Stimulated activated CD4-positive, alpha-beta T cell treated with anti-CD3 and anti-CD28 coated beads, TNF-alpha, amount 100 ng/mL, for 24 hours (primary cell): Measurements from ENCODE around the gene STPG2.

Source experiments
- DNase-seq, 3 experiments: peaks; one replicate each; pipeline ENCODE4 v3.0.0-alpha.2; 2020; ENCODE audit warnings: low read depth in 3 of 3

Gene STPG2

DNA sequence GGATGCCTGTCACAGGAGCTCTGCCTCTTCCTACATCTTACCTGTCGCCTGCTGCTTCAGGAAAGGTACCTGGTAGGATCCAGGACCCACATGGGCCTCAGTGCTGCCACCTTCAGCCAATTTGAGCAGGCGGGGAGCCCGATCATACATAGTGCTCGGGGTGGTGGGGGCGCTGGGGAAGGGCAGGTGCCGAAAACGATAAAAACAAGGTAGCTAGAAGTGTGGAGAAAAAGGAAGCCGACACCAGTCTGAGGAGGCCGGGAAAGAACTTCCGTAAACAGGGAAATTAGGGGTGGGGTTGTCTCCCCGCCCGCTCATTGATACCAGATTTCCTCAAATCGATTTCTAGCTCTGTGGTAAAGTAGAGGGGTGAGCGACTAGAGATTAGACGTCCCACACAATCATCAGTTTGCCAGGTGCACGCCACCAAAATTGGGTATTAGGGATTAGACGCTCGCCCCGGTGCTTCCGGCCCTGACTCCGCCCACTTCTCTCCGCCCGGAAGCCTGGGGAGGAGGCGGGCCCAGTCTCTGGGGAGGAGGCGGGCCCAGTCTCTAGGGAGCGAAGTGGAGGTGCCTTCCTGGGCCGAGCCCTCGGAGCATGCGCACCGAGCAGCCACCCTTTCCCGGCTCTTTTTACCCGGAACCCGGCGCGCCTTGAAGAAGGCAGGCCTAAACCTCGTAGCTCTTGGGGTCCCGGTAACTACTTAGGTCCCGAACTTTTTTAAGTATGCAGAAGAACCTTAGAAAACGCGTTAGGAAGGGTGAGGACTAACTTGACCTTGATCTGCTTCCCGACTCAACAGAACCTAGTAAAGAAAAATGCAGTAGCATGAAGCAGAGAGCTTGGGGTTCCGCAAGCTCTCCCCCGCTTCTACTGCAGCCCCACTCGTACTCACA is at the start of gene STPG2:
TSS of gene STPG2 (minus strand) at position 476 of the 899 bp plus-strand sequence.
- DNase-seq, result peak; percentile 88 to 92 (median 91)

DNA sequence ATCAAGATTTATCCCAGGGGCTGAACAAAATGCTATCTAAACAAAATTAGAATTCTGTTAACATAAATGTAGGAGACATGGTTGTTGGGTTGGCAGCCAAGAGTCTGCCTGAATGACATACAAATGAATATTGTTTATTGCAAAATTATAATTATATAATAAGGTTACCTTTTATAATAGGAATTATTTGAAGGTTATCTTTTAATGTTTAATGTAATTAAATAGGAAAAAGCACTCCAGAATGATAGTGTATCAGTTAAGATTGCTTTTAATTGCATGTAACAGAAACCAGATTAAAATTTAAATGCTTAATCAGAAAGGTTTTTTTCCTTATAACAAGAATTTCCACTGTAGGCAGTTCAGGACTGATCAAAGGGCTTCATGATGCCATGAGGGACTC is 42.0 kb upstream of the STPG2 start:
- no peak for DNase-seq

DNA sequence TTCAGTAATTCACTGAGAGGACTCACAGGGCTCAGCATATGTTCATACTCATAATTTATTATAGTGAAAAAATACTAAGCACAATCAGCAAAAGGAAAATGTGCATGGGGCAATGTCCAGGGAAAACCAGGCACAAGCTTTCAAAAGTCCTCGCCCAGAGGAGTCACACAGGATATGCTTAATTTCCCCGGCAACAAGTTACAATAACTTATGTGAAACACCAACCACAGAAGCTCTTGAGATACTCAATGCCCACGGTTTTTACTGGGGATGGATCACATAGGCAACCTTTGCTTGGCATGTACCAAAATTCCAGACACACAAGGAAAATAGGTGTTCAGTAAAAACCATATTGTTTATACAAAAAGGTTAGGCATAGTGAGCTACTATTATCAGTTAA is 38.5 kb upstream of the STPG2 start:
- no peak for DNase-seq

DNA sequence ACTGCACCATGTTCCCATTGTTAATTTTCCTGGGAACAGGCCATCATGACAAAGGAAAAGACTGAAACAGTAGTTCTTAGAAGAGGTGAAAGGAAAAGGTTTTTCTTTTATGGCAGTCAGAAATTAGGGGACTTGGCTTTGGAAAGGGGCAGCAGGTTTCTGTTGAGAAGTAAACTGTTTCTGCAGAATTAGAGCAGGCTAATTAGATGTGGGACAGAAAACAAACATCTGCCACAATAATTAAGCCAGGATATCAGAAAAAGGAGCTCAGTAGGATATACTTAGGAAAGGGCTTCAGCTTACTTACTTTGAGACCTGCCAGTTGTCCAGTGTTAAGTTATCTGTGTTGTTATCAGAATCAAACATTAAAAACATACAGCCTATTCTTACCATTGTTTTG is 36.7 kb upstream of the STPG2 start:
- DNase-seq, result no peak

DNA sequence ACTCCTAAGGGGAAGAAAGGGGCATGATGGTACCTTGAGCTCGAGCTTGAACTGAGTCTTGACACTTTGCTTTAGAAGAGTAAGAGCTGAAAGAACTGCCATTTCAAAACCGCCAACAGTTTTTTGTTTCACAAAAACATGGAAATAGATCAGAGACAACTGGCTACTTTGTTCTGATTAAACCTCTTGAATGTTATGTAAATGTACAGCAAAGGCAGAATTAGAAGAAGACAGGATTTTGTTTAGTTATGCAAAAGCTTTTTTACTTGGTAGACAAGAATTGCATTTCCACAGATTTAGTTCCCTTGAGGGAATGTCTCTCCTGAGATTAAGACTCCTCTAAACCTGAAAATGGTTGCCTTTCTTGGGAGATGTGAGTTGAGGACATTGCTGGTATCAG is 33.3 kb upstream of the STPG2 start:
- DNase-seq, result no peak

DNA sequence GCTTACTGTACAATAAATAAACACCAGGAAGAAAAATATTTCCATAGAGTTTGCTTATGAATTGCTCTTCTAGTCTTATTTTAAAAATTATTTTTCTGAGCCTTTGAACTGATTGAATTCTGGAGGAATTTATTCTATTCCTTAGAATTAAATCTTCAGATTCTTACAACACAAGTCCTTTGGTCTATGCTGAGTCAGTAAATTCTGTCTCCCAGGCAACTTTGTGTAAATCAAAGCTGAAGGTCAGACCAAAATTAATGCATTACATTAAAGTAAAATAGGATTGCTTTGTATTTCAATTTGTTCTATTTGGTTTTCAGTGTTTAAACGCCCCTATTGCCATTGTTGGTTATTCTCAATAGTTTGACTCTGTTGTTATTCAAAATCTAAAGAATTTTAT is 26.8 kb upstream of the STPG2 start:
- no peak for DNase-seq

DNA sequence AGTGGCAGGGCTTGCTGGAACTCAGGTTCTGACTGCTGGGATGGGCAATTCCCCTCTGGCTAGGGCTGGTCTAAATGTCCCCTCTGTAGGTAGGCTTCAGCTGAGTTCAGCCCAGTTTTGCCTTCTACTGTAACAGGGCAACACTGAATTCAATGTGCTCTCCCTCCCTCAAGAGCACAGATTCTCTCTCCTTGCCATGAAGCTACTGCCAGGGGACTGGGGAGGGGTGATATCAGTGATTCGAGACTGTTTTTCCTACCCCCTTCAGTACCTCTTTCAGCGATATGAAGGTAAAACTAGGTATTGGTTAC is 23.4 kb upstream of the STPG2 start:
- no peak for DNase-seq

DNA sequence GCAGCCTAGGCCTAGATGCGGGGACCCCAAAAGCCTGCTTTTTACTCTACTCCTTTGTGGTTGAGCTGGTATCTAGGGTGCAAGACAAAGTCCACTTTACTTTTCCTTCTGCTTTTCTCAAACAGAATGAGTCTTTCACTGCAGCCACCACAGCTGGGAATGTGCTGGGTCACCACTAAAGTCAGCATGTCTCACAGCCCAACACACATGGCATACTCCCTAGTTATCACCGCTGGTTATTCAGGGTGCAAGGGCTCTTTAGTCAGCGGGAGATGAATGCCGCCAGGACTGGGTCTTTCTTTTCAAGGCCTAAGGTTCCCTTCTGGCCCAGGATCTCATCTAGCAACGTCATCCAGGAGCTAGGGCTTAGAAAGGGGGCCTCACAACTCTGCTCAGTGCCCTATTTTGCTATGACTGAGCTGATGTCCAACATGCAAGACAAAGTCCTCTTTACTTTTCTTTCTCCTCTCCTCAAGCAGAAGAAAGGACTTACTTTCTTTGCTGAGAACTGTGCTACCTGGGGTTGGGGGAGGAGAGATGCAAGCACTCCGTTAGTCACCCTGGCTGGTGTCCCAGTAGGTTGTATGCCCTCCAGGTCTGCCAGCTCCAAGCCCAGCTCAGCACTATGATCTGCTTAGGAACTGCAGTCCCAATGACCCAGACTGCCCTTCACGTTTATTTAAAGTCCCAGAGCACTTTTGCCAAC is 22.9 kb upstream of the STPG2 start:
- no peak for DNase-seq

DNA sequence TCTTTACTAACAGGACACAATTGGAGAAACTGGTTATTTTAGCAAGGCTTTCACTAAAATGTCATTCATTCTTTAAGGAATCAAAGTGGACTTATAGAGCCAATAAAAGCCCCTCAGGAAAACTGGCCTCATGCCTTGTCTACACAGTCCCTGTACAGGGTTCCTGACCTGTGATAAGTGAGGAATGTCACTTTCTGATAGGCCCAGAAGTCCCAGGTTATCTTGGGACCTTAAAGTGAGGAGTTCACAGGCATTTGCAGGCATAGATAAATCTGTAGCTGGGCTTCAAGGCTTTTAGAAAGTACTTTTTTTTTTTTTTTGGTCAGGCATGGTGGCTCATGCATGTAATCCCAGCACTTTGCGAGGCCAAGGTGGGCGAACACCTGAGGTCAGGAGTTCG is 19.4 kb upstream of the STPG2 start:
- no peak for DNase-seq

DNA sequence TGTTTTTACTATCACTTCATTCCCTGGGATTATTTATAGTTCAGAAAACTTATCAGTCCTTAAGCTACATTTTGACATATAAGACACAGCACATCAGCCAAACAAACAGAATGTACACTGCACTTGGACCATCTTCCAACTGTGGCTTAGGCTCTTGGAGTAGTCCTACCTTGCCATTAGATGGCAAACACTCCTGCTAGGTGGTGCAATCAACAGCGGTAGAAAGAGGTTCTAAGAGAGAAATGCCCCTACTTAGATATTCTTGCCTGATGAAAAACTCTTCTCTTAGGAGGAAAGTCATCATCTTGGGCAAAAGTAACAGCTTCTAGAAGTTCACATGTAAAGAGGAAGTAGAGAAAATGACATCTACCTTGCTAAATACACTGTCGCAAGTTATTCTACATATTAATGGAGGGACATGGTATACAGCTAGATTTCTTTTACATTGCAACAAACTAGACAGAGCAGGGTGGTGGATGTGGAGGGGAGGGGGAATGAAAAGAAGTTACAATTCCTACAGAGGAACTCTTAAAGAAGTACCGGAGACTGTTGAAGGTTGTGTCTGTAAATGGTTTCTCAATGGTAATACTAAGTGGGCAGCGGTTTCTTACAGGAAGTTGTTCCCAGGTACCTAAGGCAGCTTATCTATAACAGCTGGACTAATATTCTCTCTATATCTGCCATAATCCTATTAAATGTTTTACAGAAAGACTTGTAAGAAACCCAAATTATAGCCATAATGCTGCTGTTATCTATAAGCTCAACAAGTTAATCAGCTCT is 8.1 kb upstream of the STPG2 start:
- no peak for DNase-seq

DNA sequence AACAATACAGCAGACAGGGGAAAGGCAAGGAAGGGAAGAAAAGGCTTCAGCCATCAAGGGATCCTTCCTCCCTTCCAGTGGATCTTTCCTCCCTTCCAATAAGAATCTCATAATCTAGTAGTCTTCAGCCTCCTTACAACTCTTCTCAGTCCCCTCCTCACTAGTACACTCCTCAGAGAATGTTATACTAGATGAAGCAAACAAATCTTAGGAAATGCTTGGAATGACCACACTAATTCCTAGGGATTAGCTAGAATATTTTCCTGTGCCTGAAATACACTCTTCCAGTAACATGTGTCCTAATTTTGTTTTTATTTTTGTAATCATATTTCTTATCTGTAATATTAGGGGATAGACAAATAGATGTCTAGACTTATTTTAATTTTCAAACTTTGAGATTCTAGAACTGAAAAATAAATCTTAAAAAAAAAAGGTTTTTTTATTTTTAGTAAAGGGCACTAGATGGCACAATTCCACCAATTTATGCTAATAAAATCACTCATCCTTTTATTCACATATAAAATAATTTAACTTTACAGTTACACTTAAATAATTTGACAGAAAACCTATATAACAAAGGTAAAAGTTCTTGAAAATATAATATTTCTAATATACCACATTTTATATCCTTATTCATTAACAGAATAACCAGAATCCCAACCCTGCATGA is 7.0 kb upstream of the STPG2 start:
- DNase-seq, result no peak

DNA sequence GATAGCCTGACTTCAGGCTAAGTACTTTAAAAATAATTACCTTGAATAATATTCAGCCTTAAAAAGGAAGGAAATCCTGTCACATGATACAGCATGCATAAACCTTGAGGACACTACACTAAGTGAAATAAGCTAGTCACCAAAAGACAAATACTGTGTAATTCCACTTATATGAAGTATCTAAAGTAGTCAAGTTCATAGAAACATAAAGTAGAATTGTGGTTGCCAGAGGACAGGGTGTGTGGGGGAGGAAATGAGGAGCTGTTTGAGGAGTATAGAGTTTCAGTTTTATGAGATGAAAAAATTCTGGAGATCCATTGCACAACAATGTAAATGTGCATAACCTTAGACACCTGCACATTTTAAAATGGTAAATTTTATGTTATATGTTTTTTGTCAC is 5.6 kb upstream of the STPG2 start:
- DNase-seq, result no peak

DNA sequence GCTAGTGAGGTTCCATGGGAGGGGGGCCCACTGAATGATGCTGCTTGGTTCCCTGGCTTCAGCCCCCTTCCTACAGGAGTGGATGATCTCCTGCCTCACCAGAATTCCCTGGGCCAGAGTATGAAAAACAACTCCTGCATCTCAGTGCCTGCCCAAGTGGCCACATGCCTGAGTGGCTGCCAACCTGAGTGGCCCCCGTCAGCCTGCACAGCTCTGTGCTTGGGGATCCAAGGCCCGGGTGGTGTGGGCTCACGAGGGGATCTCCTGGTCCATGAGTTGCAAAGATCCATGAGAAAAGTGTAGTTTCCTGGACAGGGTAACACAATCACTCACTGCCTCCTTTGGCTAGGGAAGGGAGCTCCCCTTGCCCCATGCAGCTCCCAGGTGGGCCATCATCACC is 17.1 kb downstream of the STPG2 start:
- no peak for DNase-seq

DNA sequence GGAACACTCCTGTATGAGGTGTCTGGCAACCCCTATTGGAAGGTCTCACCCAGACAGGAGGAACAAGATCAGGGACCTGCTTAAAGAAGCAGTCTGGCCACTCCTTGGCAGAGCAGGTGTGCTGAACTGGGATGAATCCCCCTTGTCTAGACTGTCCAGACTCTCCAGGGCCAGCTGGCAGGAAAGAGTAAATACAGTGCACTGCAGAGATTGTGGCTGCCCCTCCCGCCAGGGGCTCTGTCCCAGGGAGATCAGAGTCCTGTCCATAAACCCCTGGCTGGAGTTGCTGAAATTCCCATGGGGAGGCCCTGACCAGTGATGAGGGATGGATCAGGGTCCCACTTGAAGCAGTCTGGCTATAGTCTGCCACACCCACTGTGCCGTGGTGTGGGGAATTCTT is 17.7 kb downstream of the STPG2 start:
- DNase-seq, result no peak

DNA sequence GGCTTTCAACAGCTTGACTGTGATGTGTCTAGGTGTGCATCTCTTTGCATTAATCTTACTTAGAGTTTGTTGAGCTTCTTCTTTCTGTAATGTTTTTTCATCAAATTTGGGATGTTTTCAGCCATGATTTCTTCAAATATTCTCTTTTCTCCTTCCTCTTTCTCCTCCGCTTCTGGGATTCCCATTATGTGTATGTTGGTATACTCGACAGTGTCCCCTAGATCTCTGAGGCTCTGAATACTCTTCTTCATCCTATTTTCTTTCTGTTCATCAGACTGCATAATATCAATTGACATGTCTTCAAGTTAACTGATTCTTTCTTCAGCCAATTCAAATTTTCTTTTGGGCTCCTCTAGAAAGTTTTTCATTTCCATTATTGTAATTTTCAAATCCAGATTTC is 25.9 kb downstream of the STPG2 start:
- DNase-seq, result no peak

DNA sequence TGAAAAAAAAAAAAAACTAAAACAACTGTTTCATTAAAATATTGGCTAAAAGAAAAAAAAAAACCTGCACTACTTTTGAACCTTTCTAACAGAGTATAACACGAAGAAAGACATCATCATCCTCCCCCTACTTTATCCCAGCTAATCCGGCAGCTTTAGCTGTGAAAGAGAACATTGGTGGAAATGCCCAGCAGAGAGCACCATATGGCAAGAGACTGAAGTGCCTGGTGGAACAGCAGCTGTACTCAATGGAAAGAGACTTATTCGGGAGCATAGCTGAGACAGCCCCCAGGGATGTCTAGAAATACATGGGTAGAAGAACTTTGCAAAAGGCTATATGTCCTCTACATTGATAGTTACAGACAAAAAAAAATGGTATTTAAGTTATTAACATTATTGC is 30.3 kb downstream of the STPG2 start:
- no peak for DNase-seq

DNA sequence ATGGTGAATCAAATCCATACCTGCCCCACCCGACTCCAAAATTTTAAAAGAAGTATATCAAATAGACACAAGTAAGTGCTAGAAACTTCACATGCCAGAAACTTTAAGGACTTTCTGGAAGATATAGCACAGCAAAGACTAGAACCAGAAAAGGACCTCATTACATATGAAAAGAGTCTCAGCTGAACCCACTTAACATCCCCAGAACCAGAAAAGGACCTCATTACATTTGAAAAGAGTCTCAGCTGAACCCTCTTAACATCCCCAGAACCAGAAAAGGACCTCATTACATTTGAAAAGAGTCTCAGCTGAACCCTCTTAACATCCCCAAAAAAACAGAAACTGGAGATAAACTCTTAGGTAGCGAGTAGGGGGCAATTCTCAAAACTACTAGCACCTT is 32.3 kb downstream of the STPG2 start:
- no peak for DNase-seq

DNA sequence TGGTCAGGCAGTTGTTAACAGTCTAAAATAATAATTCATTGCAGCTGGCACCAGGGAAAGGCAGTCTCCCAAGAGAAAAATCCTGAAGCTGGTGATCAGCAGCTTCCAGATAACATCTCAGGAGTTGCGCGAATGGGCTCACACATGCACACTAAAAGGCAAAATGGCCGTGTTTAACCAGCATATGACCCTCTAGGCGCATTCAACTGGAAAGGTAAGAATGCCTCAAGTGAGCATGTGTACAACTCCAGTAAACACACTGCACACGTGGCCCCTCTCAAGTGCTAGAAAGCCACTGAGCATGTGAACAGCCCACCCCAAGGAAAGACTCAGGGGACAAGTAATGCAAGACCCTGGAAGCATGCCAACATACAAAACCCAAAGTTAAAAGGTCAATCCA is 33.1 kb downstream of the STPG2 start:
- DNase-seq, result no peak

DNA sequence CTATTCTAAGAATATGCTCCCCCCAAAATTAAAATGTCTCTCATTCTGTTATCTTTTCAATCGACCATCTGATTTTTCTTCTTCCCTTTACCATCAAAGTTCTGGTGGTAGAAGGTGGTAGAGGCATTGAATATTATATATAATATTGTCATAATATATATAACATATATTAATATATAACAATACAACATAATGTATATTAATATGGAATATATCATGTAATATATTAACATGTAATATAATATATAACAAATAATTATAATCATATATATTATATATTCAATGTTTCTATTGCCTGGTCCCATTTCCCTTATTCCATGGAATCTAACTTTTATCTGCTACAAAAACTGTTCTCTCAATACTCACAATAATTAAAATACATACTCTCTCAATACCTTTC is 40.6 kb downstream of the STPG2 start:
- no peak for DNase-seq

DNA sequence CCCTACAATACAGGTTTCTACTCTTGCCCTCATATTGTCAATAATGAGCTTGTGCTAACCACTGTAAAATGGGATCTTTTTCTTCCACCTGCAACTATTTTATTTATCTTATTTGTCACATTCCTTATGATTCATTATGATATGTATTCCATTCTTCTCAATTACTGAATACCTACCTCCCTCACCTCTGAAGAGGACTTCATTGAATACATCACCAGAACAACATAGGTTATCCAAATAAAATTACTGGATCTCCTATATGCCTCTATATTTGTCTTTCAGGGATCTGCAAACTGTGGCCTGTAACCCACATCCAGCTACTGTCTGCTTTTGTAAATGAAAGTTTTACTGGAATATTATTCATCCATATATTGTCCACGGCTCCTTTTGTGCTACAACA is 41.3 kb downstream of the STPG2 start:
- DNase-seq, result no peak

DNA sequence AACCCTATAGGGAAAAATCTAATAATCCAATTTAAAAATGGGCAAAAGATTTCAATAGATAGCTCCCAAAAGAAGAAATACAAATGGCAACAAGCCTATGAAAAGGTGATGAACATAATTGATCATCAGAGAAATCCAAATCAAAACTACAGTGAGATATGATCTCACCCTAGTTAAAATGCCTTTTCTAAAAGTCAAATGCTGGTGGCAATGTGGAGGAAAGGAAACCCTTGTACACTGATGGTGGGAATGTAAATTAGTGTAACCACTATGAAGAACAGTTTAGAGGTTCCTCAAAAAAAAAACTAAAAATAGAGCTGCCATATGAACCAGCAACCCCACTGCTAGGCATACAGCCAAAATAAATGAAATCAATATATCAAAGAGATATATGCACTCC is 44.5 kb downstream of the STPG2 start:
- no peak for DNase-seq

DNA sequence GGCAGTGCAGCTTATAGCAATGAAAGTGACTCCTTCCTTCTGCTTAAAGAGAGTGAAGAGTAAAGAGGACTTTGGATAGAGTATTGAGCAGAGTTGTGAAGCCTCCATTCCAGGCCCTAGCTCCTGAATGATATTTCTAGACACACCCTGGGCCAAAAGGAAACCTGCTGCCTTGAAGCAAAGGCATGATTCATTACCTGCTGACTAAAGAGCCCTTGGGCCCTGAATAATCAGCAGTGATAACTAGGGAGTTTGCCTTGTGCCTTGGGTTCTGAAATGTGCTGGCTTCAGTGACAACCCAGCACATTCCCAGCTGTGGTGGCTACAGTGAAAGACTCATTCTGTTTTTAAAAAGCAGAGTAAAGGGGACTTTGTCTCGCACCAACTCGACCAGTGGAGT is 49.2 kb downstream of the STPG2 start:
- no peak for DNase-seq
